HEK293T (cell line): ENCODE measurements around the gene GPR150.

ENCODE experiments used
- ELF4 ChIP-seq: fragments of 450-650 bp; IDR thresholded peaks from 2 replicates; pipeline ENCODE4 v1.6.1; 2017; ENCODE audit warnings: antibody characterized with exemption
- LEF1 ChIP-seq: fragments of 450-650 bp; IDR thresholded peaks from 2 replicates; pipeline ENCODE4 v1.6.1; 2017; ENCODE audit warnings: mild to moderate bottlenecking, borderline replicate concordance
- ZNF384 ChIP-seq: fragments of 450-650 bp; IDR thresholded peaks from 2 replicates; pipeline ENCODE4 v1.6.1; 2016

DNA sequence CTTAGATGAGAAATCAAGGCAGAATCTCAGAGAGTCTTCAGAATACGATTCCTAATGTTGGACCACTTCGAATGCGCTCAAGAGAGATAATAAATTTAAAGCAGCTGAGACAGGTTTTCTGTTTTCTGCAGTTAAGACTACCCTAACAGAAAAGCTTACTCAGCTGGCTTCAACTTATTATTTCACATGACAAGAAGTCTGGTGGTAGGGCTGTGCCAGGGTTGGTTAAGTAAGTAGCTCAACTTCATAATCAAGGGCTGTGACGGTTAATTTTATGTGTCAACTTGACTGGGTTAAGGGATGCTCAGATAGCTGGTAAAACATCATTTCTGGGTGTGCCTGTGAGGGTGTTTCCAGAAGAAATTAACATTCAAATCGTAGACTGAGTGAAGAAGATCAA is 3.8 kb downstream of the GPR150 start:
- TF ChIP-seq LEF1, result no peak
- no peak for TF ChIP-seq ZNF384
- no peak for TF ChIP-seq ELF4
